GM19328 (cell line): ENCODE measurements around the gene TRPC4AP.

Experiments
- ATAC-seq: cut with Tn5 transposase; IDR thresholded peaks from one replicate; pipeline ENCODE4 v1.9.1; 2021; ENCODE audit warnings: mild to moderate bottlenecking, moderate library complexity; ENCODE audit not compliant: unreplicated experiment

TRPC4AP gene

GRCh38 chr20:34971561-34972235 lies 120.9 kb downstream of the TRPC4AP start:
- ATAC-seq, result no peak

GRCh38 chr20:34970846-34971560 lies 121.6 kb downstream of the TRPC4AP start:
- no peak for ATAC-seq

DNA sequence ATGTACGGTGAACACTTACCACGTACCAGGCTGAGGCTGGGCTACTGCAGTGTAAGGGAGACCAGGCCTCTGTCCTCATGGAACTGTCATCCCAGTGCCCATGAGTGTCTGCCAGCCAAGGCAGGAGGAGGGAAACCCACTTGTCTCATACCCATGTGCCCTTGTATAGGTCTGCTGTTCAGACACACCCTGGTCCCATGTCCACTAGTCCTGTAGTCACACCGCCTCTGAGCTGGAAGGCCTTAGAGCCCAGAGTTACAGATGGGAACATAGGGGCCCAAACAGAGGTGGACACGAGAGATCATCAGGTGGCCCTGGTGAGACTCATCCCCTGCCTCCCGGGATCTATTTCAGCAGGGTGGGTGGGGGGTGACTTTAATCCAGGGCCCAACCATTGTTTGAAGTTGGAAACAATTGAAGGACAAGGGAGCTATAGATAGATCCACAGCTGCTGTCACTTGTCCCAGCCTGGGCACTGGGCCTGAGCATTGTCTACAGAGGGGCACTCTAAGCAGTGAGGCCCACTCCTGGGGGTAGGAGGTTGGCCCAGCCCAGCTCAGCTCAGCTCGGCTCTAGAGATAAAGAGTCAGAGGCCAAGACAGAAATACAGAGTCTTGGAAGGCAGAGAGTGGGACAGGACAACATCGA lies 122.3 kb downstream of the TRPC4AP start:
- no peak for ATAC-seq

DNA sequence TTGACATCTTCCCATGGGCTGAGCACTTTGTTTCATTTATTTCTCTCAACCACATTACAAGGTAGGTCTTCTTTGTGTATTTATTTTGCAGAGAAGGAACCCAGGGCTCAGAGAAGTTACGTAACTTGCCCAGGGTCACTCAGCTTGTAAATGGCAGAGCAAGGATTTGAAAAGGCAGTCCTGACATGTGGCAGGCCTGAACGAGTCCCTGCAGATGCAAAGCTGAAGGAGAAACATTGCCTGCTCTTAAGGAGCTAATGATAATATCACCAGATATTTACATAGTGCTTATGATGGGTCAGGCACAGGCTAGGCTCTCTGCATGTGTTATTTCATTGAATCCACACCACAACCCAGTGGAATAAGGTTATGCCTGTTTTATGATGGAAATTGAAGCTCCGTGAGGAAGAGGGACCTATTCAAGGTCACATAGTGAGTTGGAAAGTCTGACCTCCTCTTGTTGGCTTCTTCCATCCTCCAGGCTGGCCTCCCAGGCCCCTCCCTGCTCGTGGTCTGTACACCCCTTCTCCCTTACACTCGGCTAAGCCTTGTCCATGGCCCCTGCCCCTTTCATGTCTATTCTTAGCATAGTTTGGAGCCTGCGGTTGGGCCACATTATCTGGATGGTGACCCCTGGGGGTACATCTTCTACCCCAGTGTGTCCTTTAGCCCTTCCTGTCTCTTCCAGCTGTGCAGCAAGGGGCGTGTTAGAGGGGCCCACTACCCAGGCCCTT lies 124.4 kb downstream of the TRPC4AP start:
- ATAC-seq, result no peak

DNA sequence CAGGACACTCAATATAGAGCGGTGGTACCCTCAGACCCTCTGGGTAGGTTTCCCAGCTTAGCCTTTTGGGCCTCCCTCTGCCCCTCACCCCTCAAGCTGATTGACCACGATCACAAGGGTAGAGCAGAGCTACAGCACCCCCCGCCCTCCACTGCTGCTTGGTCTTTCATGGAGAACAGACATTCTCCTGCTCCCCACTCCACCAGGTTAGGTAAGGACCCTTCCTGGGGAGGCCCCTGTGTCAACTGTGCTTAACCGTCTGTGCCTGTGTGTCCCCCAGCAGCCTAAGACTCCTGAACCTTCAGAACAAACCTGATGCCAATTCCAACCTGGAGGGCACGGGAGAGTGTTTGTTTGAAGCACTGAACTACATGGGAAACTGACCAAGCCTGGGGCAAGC lies 125.2 kb downstream of the TRPC4AP start:
- no peak for ATAC-seq

GRCh38 chr20:34965051-34965450 lies 127.6 kb downstream of the TRPC4AP start:
- ATAC-seq, result no peak

DNA sequence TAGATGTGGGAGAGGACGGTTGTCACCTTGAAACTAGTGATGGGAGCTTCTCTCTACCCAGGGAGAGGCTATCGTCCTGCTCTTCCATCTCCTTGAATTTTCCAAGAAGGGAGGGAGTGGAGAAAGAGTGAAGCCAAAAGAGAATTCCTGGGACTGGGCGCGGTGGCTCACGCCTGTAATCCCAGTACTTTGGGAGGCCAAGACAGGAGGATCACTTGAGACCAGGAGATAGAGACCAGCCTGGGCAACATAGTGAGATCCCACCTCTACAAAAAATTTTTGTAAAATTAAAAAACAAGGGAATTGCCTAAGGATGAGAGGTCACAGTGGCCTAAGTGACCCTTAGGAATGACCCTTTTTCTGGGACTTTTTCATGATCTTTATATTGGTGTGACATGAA lies 128.1 kb downstream of the TRPC4AP start:
- no peak for ATAC-seq

DNA sequence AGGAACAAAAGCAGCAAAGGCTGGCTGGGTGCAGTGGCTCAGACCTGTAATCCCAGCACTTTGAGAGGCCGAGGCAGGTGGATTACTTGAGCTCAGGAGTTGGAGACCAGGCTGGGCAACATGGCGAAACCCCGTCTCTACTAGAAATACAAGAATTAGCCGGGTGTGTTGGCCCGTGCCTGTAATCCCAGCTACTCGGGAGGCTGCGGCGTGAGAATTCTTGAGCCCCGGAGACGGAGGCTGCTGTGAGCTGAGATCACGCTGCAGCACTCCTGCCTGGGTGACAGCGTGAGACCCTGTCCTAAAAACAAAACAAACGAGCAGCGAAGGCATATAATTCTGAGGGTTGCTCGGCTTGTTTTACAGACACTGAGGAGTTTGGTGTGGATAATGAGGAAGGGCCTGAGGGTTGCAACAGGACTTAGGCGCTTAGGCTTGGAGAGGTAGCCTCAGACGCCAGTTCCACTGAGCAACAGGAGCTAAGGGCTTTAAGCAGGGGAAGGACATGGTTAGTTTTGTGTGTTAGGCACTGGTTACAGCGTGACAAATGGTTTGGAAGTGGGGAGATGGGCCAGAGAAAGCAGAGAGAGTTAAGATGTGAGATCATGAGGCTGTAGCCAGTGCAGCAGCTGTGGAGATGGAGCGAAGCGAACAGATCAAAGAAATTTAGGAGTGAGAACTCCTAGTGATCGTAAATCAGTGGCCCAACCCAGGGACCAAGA lies 135.7 kb downstream of the TRPC4AP start:
- no peak for ATAC-seq

DNA sequence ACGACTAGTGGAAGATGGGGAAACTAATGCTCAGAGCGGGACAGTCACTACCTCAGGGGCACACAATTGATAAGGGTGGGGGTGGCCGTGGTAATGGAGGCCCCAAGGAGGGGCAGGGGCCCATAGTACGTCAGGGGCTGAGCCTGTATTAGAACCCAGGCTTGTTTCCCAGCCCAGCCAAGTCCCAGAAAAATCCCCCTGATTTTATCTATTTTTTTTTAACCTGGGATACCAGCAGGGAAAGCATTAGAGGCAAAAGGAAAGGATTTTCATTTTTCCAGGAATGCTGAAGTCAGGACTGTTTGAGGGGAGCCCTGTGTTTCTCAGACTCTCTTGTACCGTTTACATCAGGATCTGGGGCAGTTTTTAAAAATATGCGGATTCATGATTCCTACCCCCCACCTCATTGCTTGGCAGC lies 136.6 kb downstream of the TRPC4AP start:
- ATAC-seq, result no peak

- ATAC-seq, result peak; percentile 76
Observed at GRCh38 chr20:34955231-34956040, 137.2 kb downstream of the TRPC4AP start, which contains the start of the genes GSS and MYH7B. GSS (minus strand) TSS chr20:34955806; CDS start chr20:34951852, 3,954 bp downstream. MYH7B (plus strand) TSS chr20:34955868; CDS start chr20:34978006, 22,138 bp downstream.

DNA sequence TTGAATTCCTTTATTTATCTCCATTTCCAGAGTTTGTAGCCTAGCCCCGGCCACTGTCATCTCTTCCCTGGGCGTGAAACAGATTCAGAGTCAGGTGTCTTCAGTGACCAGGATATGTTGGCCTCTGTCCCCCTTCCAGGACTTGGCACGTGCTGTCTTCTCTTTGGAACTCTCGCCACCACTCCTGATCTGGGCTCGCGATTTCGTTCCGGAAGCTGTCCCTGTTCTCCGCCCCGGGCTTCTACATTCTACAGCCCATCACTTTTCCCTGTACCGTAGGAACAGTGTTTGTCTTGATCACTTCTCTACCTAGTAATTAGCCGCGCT lies 137.7 kb downstream of the TRPC4AP start:
- ATAC-seq, result no peak

GRCh38 chr20:34953960-34954359 lies 138.6 kb downstream of the TRPC4AP start:
- ATAC-seq, result no peak

GRCh38 chr20:34952671-34953070 lies 139.9 kb downstream of the TRPC4AP start:
- no peak for ATAC-seq
